ENCODE results near the gene MAP3K12. TPM values are rescaled to one million over a fixed set of nuclear protein-coding genes. Genes with fewer than 3 reads are reported as not detected.

The MAP3K12 gene
- polyA plus RNA-seq, 1 donor from 2014 or later = 82.0 TPM

DNA sequence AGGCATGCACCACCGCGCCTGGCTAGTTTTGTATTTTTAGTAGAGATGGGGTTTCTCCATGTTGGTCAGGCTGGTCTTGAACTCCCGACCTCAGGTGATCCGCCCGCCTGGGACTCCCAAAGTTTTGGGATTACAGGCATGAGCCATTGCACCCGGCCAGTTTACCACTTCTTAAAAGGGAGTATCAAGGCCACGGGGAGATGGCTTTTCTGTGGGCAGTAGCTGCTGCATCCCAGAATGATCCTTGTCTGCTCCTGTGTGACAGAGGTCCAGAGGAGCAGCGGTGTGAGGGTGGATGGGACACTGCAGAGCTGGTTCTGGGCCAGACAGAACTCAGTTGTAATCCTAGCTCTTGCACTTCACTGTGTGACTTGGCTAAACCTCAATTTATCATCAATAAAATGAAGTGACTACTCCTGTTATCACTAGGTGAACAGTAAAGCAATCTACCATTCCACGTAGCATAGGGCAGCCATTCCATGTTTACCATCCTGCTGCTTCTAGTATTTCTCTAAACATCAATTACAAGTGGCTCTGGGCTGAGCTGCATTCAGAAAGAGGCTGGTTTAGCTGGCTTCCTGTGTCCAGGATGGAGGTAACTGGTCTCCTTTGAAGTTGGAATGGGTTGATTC lies 11.0 kb upstream of the MAP3K12 start:
- Histone ChIP-seq H2AFZ (ENCODE audit: low read depth, low read length) (no peak overlapping the region), H3K9me2 (ENCODE audit: insufficient read depth, low read length) (no peaks in the 10 kb centered on the region), H3K4me2 (ENCODE audit: low read length) (no peak overlapping the region), H3K9me3 (ENCODE audit: low read length) (no peaks in the 10 kb centered on the region), H3K9ac (ENCODE audit: low read length) (no peak overlapping the region), H3K79me2 (replicated peaks; ENCODE audit: insufficient read depth, low read length) (no peaks in the 10 kb centered on the region), H3K27ac (ENCODE audit: low read length) (no peak overlapping the region), H3K4me3 (ENCODE audit: low read length) (no peak overlapping the region), H3F3A (ENCODE audit: insufficient read depth, low read length, poor library complexity, severe bottlenecking) (no peaks in the 10 kb centered on the region), H3K27me3 (ENCODE audit: insufficient read depth, low read depth, low read length) (no peaks in the 10 kb centered on the region), H3K36me3 (ENCODE audit: insufficient read depth, low read length) (no peaks in the 10 kb centered on the region), H4K20me1 (ENCODE audit: insufficient read depth) (no peaks in the 10 kb centered on the region)
- TF ChIP-seq, protein P1, sequence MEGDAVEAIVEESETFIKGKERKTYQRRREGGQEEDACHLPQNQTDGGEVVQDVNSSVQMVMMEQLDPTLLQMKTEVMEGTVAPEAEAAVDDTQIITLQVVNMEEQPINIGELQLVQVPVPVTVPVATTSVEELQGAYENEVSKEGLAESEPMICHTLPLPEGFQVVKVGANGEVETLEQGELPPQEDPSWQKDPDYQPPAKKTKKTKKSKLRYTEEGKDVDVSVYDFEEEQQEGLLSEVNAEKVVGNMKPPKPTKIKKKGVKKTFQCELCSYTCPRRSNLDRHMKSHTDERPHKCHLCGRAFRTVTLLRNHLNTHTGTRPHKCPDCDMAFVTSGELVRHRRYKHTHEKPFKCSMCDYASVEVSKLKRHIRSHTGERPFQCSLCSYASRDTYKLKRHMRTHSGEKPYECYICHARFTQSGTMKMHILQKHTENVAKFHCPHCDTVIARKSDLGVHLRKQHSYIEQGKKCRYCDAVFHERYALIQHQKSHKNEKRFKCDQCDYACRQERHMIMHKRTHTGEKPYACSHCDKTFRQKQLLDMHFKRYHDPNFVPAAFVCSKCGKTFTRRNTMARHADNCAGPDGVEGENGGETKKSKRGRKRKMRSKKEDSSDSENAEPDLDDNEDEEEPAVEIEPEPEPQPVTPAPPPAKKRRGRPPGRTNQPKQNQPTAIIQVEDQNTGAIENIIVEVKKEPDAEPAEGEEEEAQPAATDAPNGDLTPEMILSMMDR (IDR thresholded peaks at IDR 0.05; ENCODE audit: poor library complexity, severe bottlenecking) = no peak
- no peak for TF ChIP-seq SMC3 (conservative IDR thresholded peaks at IDR 0.05; ENCODE audit: poor library complexity)
- no peak for TF ChIP-seq MXI1 (conservative IDR thresholded peaks at IDR 0.05; ENCODE audit: poor library complexity, severe bottlenecking)
- TF ChIP-seq RAD21 (conservative IDR thresholded peaks at IDR 0.05) = no peak
- TF ChIP-seq EP300 (conservative IDR thresholded peaks at IDR 0.05; ENCODE audit: poor library complexity, severe bottlenecking) = no peak
- no peak for TF ChIP-seq REST (IDR thresholded peaks at IDR 0.05; ENCODE audit: borderline replicate concordance)
- TF ChIP-seq EZH2 (IDR thresholded peaks at IDR 0.05; ENCODE audit: borderline replicate concordance, insufficient read depth, low read length, poor library complexity, severe bottlenecking) = no peak
- TF ChIP-seq TAF1 (IDR thresholded peaks at IDR 0.05; ENCODE audit: low read depth) = no peak
- no peak for TF ChIP-seq POLR2AphosphoS5 (IDR thresholded peaks at IDR 0.05)

GRCh38 chr12:53508534-53509170 lies 9.4 kb upstream of the MAP3K12 start:
- Histone ChIP-seq H3K9ac (ENCODE audit: low read length) (peak overlapping the region; percentile 11), H3K9me3 (ENCODE audit: low read length) (no peaks in the 10 kb centered on the region), H3K4me3 (ENCODE audit: low read length) (no peak overlapping the region), H3K27me3 (ENCODE audit: insufficient read depth, low read depth, low read length) (no peaks in the 10 kb centered on the region), H3K4me2 (ENCODE audit: low read length) (no peak overlapping the region), H3K36me3 (ENCODE audit: insufficient read depth, low read length) (no peaks in the 10 kb centered on the region), H4K20me1 (ENCODE audit: insufficient read depth) (no peaks in the 10 kb centered on the region), H3F3A (ENCODE audit: insufficient read depth, low read length, poor library complexity, severe bottlenecking) (no peaks in the 10 kb centered on the region), H3K27ac (ENCODE audit: low read length) (no peak overlapping the region), H3K9me2 (ENCODE audit: insufficient read depth, low read length) (no peaks in the 10 kb centered on the region), H3K79me2 (replicated peaks; ENCODE audit: insufficient read depth, low read length) (no peaks in the 10 kb centered on the region), H2AFZ (ENCODE audit: low read depth, low read length) (no peak overlapping the region)
- TF ChIP-seq RAD21 (conservative IDR thresholded peaks at IDR 0.05) = peak; percentile 94
- no peak for TF ChIP-seq TAF1 (IDR thresholded peaks at IDR 0.05; ENCODE audit: low read depth)
- no peak for TF ChIP-seq POLR2AphosphoS5 (IDR thresholded peaks at IDR 0.05)
- TF ChIP-seq MXI1 (conservative IDR thresholded peaks at IDR 0.05; ENCODE audit: poor library complexity, severe bottlenecking) = peak; percentile 33
- TF ChIP-seq REST (IDR thresholded peaks at IDR 0.05; ENCODE audit: borderline replicate concordance) = no peak
- peak; percentile 90 for TF ChIP-seq SMC3 (conservative IDR thresholded peaks at IDR 0.05; ENCODE audit: poor library complexity)
- TF ChIP-seq, protein P1 (IDR thresholded peaks at IDR 0.05; ENCODE audit: poor library complexity, severe bottlenecking) = peak; percentile 97
- no peak for TF ChIP-seq EZH2 (IDR thresholded peaks at IDR 0.05; ENCODE audit: borderline replicate concordance, insufficient read depth, low read length, poor library complexity, severe bottlenecking)
- TF ChIP-seq EP300 (conservative IDR thresholded peaks at IDR 0.05; ENCODE audit: poor library complexity, severe bottlenecking) = no peak

Measured in neural cell (in vitro differentiated cells).